Prostate gland (tissue), 2 donors: ENCODE results near the gene FAAP20.

Source experiments
- CTCF ChIP-seq, 4 experiments: fragments of 200-600 bp in 2 of 4; fragments of 450-650 bp in 2 of 4; sonication (generic) in 2 of 4; IDR thresholded peaks; 1 replicate in 3 of 4; 2 replicates in 1 of 4; pipeline ENCODE4 v1.5.1; 2016 to 2019; ENCODE audit warnings: antibody characterized with exemption in 4 of 4, mild to moderate bottlenecking in 2 of 4, moderate library complexity in 2 of 4
- POLR2A ChIP-seq: fragments of 450-650 bp; IDR thresholded peaks from one replicate; pipeline ENCODE4 v1.6.1; 2016; ENCODE audit warnings: antibody characterized with exemption, mild to moderate bottlenecking

- TF ChIP-seq POLR2A, result no peak
- no peak for TF ChIP-seq CTCF (IDR thresholded peaks at IDR 0.05)
These were observed 2.3 kb downstream of the FAAP20 start for GRCh38 chr1:2192031-2192995.
